GM21381 (cell line): ENCODE results near the gene KLC4.
"Not testable (repeated sequence)": the region's sequence is repeated elsewhere in the genome, so short reads cannot be mapped to it uniquely, and the experiment has no call there.

Experiments
- ATAC-seq: cut with Tn5 transposase; IDR thresholded peaks from one replicate; pipeline ENCODE4 v1.9.1; 2021; ENCODE audit warnings: mild to moderate bottlenecking, moderate library complexity; ENCODE audit not compliant: unreplicated experiment

The KLC4 gene

DNA sequence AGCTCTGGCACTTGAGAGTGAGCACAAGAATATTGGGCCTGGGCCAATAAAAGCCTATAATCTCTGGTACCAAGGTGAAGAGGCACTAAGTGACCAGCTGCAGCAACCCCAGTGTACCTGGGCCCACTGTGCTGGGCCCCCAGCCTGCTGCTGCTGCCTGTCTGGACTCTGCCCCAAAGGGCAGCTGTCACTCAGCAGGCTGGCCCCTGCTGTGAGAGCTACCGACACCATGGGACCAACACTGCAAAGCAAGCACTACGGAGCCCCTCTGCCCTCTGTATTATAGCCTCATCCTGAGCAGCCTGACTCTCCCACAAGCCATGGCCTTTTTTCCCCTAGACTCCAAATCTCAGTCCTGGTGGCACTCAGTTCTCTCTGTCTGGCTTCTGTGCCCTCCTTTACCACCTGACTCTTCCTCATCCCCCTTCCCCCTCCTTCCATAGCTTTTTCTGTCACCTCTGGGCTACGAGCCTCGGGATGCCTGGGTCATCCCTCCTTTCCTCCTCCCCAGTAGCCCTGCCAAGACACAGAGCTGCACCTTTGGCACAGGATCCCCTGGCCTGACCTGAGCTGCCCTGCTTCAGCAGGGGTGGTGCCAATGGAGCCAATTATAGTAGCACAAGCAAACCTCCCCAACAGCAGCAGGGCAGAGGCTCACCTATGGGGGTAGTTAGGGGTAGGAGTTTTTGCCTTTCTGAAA is 23.8 kb upstream of the KLC4 start:
- no peak for ATAC-seq

DNA sequence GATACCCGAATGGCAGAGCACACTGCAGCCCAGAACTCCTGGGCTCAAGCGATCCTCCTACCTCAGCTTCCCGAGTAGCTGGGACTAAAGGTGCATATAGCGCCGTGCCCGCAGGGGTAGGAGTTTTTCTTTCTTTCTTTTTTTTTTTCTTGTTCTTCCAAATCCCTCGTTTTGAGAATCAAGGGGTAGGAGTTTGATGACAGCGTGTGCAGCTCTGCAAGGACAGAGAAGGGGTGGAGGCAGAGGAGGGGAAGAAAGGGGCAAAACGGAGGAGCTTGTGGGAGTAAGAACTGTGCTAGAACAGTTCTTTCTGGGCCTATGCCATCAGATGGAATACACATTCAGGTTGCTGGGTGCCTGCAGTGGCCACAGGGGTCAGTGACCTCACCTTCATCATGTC is 22.7 kb upstream of the KLC4 start:
- ATAC-seq: no peak

DNA sequence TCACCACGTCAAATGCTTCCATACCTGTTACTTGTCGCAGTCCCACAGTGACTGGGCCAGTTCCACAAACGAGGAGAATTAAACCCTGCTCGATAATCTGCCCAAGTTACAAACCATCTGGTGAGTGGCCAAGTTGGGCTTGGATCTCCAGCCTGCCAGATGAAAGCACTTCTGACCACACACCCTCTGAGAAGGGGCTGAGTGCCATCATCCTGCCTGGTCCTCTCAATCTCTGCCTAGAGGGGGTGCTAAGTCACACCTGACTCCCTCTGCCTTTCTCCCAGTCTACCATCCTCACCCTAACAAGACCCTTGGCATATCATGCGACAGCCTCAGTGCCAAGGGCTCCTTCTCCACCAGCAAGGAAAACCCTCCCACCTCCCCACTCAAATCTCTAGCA is 22.2 kb upstream of the KLC4 start:
- no peak for ATAC-seq

- ATAC-seq: no peak
These were observed 21.7 kb upstream of the KLC4 start for GRCh38 chr6:43037706-43038105.

GRCh38 chr6:43038727-43039126 is 20.7 kb upstream of the KLC4 start:
- no peak for ATAC-seq

- ATAC-seq: no peak
These were observed 18.7 kb upstream of the KLC4 start for GRCh38 chr6:43040542-43041257.

GRCh38 chr6:43041475-43041874 is 18.0 kb upstream of the KLC4 start:
- not testable (repeated sequence) for ATAC-seq

GRCh38 chr6:43043310-43043709 is 16.1 kb upstream of the KLC4 start:
- ATAC-seq: no peak

GRCh38 chr6:43045371-43045930 is 14.0 kb upstream of the KLC4 start:
- ATAC-seq: no peak

GRCh38 chr6:43047998-43048397 is 11.4 kb upstream of the KLC4 start:
- no peak for ATAC-seq

DNA sequence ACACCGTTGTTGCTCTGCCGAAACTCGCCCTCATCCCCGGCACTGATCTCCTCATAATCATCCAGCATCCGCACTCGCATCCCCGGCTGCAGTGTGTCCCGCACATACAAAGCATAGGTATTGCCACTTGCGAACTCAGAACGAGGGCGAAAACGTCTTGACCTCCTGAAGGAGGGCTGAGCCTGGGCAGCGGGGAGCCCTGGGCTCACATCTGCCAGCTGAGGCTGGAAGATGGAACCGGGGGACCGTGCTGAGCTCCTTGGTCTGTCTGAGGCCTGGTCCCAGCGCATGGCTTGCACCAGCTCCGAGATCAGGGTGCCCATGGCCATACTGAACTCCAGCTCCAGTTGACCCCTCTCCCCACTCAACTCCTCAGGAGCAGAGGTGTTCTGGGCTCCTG is 8.4 kb upstream of the KLC4 start:
- ATAC-seq: no peak

- ATAC-seq: no peak
These were observed 7.1 kb upstream of the KLC4 start for GRCh38 chr6:43052225-43052841.

DNA sequence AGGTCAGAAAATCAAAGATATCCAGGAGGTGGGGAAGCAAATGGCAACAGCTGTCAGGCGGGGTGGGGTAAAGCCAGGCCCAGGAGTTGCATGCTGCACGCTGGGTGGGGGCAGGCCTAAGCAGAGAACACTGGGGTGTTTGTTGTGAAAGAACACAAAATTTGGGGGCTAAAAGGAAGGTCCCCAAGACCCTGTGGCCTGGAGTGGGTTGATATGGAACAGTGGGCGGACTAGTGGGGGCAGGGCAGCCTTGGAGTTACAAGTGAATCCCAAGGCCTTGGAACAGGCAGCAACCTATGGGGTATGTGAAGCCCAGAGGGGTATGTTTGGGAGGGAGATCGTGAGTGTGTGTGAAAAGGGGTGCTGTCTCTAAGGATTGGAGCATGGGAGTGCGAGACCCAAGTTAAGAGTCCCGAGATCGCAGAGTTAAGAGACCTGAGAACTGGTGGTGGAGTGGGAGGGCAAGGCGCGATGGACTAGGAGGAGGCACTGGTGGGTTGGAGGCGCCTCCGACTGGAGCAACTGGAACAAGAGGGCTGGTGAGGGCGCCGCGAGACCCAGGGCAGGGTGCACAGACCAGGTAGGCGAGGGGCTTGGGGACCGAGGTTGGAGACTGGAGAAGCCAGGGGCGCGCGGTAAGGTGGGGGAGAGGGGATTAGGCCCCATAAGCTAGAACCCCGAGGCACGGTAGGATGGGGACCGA is 6.4 kb upstream of the KLC4 start:
- peak; percentile 5 for ATAC-seq

DNA sequence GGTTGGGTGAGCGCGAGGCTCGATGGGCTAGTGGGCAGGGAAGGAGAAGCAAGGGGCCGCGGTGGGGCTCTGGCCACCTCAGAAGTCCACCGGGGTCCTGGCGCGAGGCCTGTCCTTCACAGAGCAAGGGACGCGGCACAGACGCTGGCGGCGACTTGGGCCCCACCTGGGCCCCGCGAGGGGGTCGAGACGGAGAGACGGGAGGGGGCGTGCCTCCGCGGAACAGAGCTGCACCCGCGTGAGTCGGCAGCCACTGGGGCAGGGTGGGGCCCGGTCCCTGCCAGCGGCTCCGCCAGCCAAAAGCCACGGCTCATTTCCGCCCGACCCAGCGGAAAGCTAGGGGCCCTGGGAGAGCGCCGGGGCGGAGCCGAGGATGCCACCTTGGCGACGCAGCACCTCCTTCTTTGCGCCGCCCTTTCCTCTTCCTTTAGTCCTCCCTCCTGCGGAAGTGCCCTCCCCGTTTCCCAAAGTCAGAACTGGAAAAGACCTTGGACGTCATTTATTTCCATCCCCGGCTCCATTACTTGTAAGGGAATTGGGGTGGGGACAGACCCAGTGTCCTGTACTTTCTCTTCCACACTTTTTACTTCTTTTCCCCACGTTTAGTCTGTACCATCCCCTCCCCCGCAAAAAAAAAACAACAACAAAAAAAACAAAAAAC is 5.8 kb upstream of the KLC4 start, which contains the start of gene CUL7:
CUL7 (minus strand) TSS at position 307 of the 661 bp plus-strand sequence. CDS start 1,063 bp downstream, outside the sequence.
- peak; percentile 85 for ATAC-seq

GRCh38 chr6:43054206-43054943 is 5.1 kb upstream of the KLC4 start:
- ATAC-seq: no peak

DNA sequence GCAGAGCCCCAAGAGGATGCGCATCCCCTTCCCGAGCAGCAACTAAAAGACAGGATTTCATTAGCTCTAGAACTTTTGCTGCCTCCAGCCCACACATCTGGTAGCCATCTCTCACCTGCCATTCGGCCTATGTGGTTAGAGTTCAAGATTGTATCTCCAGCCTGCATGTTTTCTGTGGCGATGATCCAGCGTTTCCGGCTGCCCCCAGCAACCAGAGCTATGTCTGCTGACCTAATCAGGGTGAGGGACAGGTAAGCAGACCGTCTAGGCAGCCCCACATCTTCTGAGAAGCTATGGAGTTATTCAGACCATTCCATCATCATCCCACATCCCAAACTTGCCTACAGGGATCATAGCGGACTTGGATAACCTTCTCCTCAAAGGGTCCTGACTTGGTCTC is 3.5 kb upstream of the KLC4 start:
- ATAC-seq: no peak

GRCh38 chr6:43058531-43058930 is 900 bp upstream of the KLC4 start:
- ATAC-seq: no peak

GRCh38 chr6:43060034-43060754 is 763 bp downstream of the KLC4 start:
- no peak for ATAC-seq
